GM23338 (cell line): ENCODE data around the gene GPC5. TPM values are rescaled to one million over a fixed set of nuclear protein-coding genes. Genes with fewer than 3 reads are reported as not detected.

ENCODE experiments used
- ATAC-seq: fragments of 200-7000 bp; cut with Tn5 transposase; 3 replicates; pipeline ENCODE4 v1.9.1; 2020
- DNase-seq: peaks from one replicate; pipeline ENCODE4 v3.0.0-alpha.2; 2015; ENCODE audit warnings: low spot score
- H2AFZ ChIP-seq: fragments of 200-600 bp; sonication (generic); 2 replicates; pipeline ENCODE4 v1.8.0; 2016; ENCODE audit warnings: antibody characterized with exemption, mild to moderate bottlenecking, moderate library complexity
- H3F3A ChIP-seq: fragments of 200-600 bp; sonication (generic); replicated peaks from 2 replicates; pipeline ENCODE4 v1.8.0; 2017; ENCODE audit warnings: antibody characterized with exemption, mixed run types, low read depth
- H3K27ac ChIP-seq: fragments of 200-600 bp; sonication (generic); 2 replicates; pipeline ENCODE4 v1.6.1; 2016; ENCODE audit warnings: low read depth
- H3K27me3 ChIP-seq: fragments of 200-600 bp; sonication (generic); 2 replicates; pipeline ENCODE4 v1.8.0; 2016; ENCODE audit warnings: mild to moderate bottlenecking, mixed run types, moderate library complexity; ENCODE audit not compliant: insufficient read depth
- H3K36me3 ChIP-seq: fragments of 200-600 bp; sonication (generic); 2 replicates; pipeline ENCODE4 v1.8.0; 2016; ENCODE audit warnings: mild to moderate bottlenecking; ENCODE audit not compliant: insufficient read depth
- H3K4me1 ChIP-seq: fragments of 200-600 bp; sonication (generic); 2 replicates; pipeline ENCODE4 v1.8.0; 2016; ENCODE audit warnings: mild to moderate bottlenecking, moderate library complexity; ENCODE audit not compliant: insufficient read depth
- H3K4me2 ChIP-seq: fragments of 200-600 bp; sonication (generic); 2 replicates; pipeline ENCODE4 v1.7.1; 2017; ENCODE audit warnings: mixed run types
- H3K4me3 ChIP-seq: fragments of 200-600 bp; sonication (generic); 2 replicates; pipeline ENCODE4 v1.6.1; 2016; ENCODE audit warnings: mixed run types
- H3K79me2 ChIP-seq: fragments of 200-600 bp; sonication (generic); replicated peaks from 2 replicates; pipeline ENCODE4 v1.8.0; 2017; ENCODE audit warnings: mild to moderate bottlenecking; ENCODE audit not compliant: insufficient read depth
- H3K9me2 ChIP-seq: fragments of 200-600 bp; sonication (generic); 2 replicates; pipeline ENCODE4 v1.8.0; 2017; ENCODE audit not compliant: insufficient read depth
- H4K20me1 ChIP-seq: fragments of 200-600 bp; sonication (generic); replicated peaks from 2 replicates; pipeline ENCODE4 v1.8.0; 2017; ENCODE audit warnings: mild to moderate bottlenecking; ENCODE audit not compliant: insufficient read depth
- H3K27ac Mint-ChIP-seq: 2 replicates; pipeline ENCODE4 v1.8.0; 2020; ENCODE audit warnings: inconsistent platforms, mild to moderate bottlenecking, moderate library complexity, mixed read lengths
- H3K27me3 Mint-ChIP-seq: 3 replicates; pipeline ENCODE4 v1.8.0; 2022; ENCODE audit warnings: low read depth, mild to moderate bottlenecking, moderate library complexity, mixed read lengths, inconsistent platforms; ENCODE audit not compliant: insufficient read depth, poor library complexity
- H3K36me3 Mint-ChIP-seq: 3 replicates; pipeline ENCODE4 v1.8.0; 2021; ENCODE audit warnings: low read depth, mild to moderate bottlenecking, inconsistent platforms, moderate library complexity, mixed read lengths
- H3K4me1 Mint-ChIP-seq: 3 replicates; pipeline ENCODE4 v1.8.0; 2020; ENCODE audit warnings: mild to moderate bottlenecking, inconsistent platforms, mixed read lengths
- H3K4me3 Mint-ChIP-seq: 3 replicates; pipeline ENCODE4 v1.8.0; 2021; ENCODE audit warnings: moderate library complexity, mild to moderate bottlenecking, inconsistent platforms, mixed read lengths
- H3K9me3 Mint-ChIP-seq: 3 replicates; pipeline ENCODE4 v1.8.0; 2020; ENCODE audit warnings: moderate library complexity, mild to moderate bottlenecking, inconsistent platforms, mixed read lengths
- CREB1 ChIP-seq: fragments of 250-450 bp; sonication (Bioruptor Pico); IDR thresholded peaks from 2 replicates; pipeline ENCODE4 v1.5.0; 2020; ENCODE audit warnings: low read depth, mild to moderate bottlenecking, moderate library complexity
- EZH2 ChIP-seq: fragments of 200-600 bp; sonication (generic); IDR thresholded peaks from one replicate; pipeline ENCODE4 v1.8.0; 2017; ENCODE audit warnings: antibody characterized with exemption, mild to moderate bottlenecking, low read depth; ENCODE audit not compliant: unreplicated experiment
- EZH2phosphoT487 ChIP-seq: fragments of 200-600 bp; sonication (generic); IDR thresholded peaks from one replicate; pipeline ENCODE4 v1.8.1; 2018; ENCODE audit warnings: antibody characterized with exemption; ENCODE audit not compliant: unreplicated experiment
- JUNB ChIP-seq: IDR thresholded peaks from one replicate; pipeline ENCODE4 v1.6.1; 2016; ENCODE audit warnings: antibody characterized with exemption; ENCODE audit not compliant: unreplicated experiment
- NANOG ChIP-seq: IDR thresholded peaks from 2 replicates; pipeline ENCODE4 v1.6.1; 2016; ENCODE audit warnings: antibody characterized with exemption, borderline replicate concordance
- POLR2AphosphoS5 ChIP-seq: IDR thresholded peaks from 2 replicates; pipeline ENCODE4 v1.6.1; 2016; ENCODE audit warnings: antibody characterized with exemption, low read depth
- STAT1 ChIP-seq: IDR thresholded peaks from one replicate; pipeline ENCODE4 v1.6.1; 2016; ENCODE audit warnings: antibody characterized with exemption; ENCODE audit not compliant: unreplicated experiment
- ZNF114 ChIP-seq: fragments of 250-450 bp; sonication (Bioruptor Pico); IDR thresholded peaks from 2 replicates; pipeline ENCODE4 v1.5.0; 2020; ENCODE audit warnings: mild to moderate bottlenecking, moderate library complexity
- ZNF331 ChIP-seq: fragments of 250-450 bp; sonication (Bioruptor Pico); IDR thresholded peaks from 2 replicates; pipeline ENCODE4 v1.5.0; 2020; ENCODE audit warnings: low read depth, mild to moderate bottlenecking, moderate library complexity
- polyA plus RNA-seq: library from polyadenylated mRNA; unstranded; fragments of >200 nt; fragmentation: Nextera tagmentation; extraction: Ambion mirVana; gene quantifications from 2 replicates; pipeline ENCODE4 v1.2.1, GENCODE V29; 2016
- total RNA-seq: library from RNA; depleted of rRNA; stranded (reverse); fragments of >200 nt; shearing (Covaris generic); gene quantifications from 2 replicates; pipeline ENCODE4 v1.2.3, GENCODE V29; 2014
- TF ChIP-seq, protein P1 (sequence below): IDR thresholded peaks from 2 replicates; pipeline ENCODE4 v1.6.1; 2016; ENCODE audit warnings: antibody characterized with exemption
- TF ChIP-seq, protein P2 (sequence below), 2 experiments: fragments of 200-600 bp in 1 of 2; sonication (generic) in 1 of 2; conservative IDR thresholded peaks; 2 replicates each; pipeline versions ENCODE4 v1.5.1 to v1.6.1; 2016 to 2017; ENCODE audit warnings: antibody characterized with exemption in 2 of 2, low read depth in 2 of 2, mild to moderate bottlenecking in 2 of 2, moderate library complexity in 1 of 2
- TF ChIP-seq, protein P3 (sequence below): fragments of 250-450 bp; sonication (Bioruptor Pico); IDR thresholded peaks from 2 replicates; pipeline ENCODE4 v1.5.0; 2020; ENCODE audit warnings: mild to moderate bottlenecking, moderate library complexity

The GPC5 gene
- total and polyA plus RNA-seq, 2 experiments from 2014 or later: 0.95 to 1.1 TPM

DNA sequence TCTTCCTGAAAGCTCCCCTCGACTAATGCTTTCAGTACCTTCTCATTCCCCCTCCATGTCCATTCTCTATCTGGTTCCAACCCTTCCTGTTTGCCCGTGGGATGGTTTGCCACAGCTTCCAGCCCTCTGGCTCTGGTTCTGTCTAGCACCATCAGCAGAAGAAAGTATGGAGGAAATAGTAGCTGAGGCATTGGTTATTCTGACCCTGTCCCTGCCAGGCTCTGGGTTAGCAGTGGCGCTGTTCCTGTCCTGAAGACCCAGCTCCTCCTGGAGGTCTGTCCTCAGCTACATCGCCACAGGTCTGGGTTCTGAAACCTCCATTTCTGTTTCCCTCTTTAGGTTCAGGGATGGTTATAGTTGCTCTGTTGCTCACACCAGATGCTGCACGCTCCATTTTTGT, 1223.6 kb downstream of the GPC5 start:
- Histone ChIP-seq H4K20me1 (no peaks in the 10 kb centered on the region), H3K27me3 (no peaks in the 10 kb centered on the region), H2AFZ (no peak overlapping the region), H3K4me3 (no peak overlapping the region), H3K36me3 (no peaks in the 10 kb centered on the region), H3K9me2 (no peaks in the 10 kb centered on the region), H3K4me1 (peaks cover 15% of the 10 kb centered on the region; the same call in 1 of the 2 replicates), H3K79me2 (no peaks in the 10 kb centered on the region), H3K4me2 (no peak overlapping the region), H3K27ac (no peak overlapping the region), H3F3A (no peaks in the 10 kb centered on the region)
- H3K4me1 Mint-ChIP-seq: peaks cover 8% of the 10 kb centered on the region
- no peak overlapping the region for H3K4me3 Mint-ChIP-seq
- no peaks in the 10 kb centered on the region for H3K36me3 Mint-ChIP-seq
- no peak overlapping the region for H3K27ac Mint-ChIP-seq
- ATAC-seq (no peak), DNase-seq (no peak)
- H3K27me3 Mint-ChIP-seq: no peaks in the 10 kb centered on the region
- H3K9me3 Mint-ChIP-seq: no peaks in the 10 kb centered on the region
- TF ChIP-seq STAT1 (no peak), ZNF114 (CRISPR knock-in tag) (no peak), NANOG (no peak)
- TF ChIP-seq, protein P1, sequence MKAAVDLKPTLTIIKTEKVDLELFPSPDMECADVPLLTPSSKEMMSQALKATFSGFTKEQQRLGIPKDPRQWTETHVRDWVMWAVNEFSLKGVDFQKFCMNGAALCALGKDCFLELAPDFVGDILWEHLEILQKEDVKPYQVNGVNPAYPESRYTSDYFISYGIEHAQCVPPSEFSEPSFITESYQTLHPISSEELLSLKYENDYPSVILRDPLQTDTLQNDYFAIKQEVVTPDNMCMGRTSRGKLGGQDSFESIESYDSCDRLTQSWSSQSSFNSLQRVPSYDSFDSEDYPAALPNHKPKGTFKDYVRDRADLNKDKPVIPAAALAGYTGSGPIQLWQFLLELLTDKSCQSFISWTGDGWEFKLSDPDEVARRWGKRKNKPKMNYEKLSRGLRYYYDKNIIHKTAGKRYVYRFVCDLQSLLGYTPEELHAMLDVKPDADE: no peak

DNA sequence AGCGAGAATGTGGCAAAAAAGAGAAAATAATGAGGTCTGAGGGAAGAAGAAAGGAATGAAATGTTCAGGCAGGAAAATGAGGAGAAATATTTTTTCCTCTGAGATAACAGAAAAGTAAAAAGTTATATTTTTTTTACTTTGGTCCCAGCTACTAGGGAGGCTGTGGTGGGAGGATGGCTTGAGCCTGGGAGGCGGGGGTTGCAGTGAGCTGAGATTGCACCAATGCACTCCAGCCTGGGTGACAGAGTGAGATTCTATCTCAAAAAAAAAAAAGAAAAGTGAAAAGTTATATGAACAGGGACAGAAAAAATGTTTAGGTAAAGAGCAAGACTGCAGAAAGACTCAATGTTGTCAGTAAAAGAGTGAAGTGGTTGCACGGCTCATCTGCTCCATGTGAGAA, 1224.5 kb downstream of the GPC5 start:
- DNase-seq (no peak), ATAC-seq (no peak)
- no peaks in the 10 kb centered on the region for H3K36me3 ChIP-seq
- H3F3A ChIP-seq: no peaks in the 10 kb centered on the region
- peaks cover 15% of the 10 kb centered on the region; the same call in 1 of the 2 replicates for H3K4me1 ChIP-seq
- H3K36me3 Mint-ChIP-seq: no peaks in the 10 kb centered on the region
- no peak overlapping the region for H3K27ac Mint-ChIP-seq
- no peak overlapping the region for H3K4me3 ChIP-seq
- H3K27me3 ChIP-seq: no peaks in the 10 kb centered on the region
- no peaks in the 10 kb centered on the region for H3K27me3 Mint-ChIP-seq
- no peak overlapping the region for H3K4me2 ChIP-seq
- H4K20me1 ChIP-seq: no peaks in the 10 kb centered on the region
- H2AFZ ChIP-seq: no peak overlapping the region
- no peaks in the 10 kb centered on the region for H3K9me3 Mint-ChIP-seq
- H3K4me1 Mint-ChIP-seq: peaks cover 8% of the 10 kb centered on the region
- H3K27ac ChIP-seq: no peak overlapping the region
- H3K79me2 ChIP-seq: no peaks in the 10 kb centered on the region
- H3K9me2 ChIP-seq: no peaks in the 10 kb centered on the region
- no peak overlapping the region for H3K4me3 Mint-ChIP-seq
- TF ChIP-seq, protein P2, sequence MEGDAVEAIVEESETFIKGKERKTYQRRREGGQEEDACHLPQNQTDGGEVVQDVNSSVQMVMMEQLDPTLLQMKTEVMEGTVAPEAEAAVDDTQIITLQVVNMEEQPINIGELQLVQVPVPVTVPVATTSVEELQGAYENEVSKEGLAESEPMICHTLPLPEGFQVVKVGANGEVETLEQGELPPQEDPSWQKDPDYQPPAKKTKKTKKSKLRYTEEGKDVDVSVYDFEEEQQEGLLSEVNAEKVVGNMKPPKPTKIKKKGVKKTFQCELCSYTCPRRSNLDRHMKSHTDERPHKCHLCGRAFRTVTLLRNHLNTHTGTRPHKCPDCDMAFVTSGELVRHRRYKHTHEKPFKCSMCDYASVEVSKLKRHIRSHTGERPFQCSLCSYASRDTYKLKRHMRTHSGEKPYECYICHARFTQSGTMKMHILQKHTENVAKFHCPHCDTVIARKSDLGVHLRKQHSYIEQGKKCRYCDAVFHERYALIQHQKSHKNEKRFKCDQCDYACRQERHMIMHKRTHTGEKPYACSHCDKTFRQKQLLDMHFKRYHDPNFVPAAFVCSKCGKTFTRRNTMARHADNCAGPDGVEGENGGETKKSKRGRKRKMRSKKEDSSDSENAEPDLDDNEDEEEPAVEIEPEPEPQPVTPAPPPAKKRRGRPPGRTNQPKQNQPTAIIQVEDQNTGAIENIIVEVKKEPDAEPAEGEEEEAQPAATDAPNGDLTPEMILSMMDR (conservative IDR thresholded peaks at IDR 0.05; ENCODE audit: low read depth in 2 of 2): no peak
- TF ChIP-seq, protein P3, sequence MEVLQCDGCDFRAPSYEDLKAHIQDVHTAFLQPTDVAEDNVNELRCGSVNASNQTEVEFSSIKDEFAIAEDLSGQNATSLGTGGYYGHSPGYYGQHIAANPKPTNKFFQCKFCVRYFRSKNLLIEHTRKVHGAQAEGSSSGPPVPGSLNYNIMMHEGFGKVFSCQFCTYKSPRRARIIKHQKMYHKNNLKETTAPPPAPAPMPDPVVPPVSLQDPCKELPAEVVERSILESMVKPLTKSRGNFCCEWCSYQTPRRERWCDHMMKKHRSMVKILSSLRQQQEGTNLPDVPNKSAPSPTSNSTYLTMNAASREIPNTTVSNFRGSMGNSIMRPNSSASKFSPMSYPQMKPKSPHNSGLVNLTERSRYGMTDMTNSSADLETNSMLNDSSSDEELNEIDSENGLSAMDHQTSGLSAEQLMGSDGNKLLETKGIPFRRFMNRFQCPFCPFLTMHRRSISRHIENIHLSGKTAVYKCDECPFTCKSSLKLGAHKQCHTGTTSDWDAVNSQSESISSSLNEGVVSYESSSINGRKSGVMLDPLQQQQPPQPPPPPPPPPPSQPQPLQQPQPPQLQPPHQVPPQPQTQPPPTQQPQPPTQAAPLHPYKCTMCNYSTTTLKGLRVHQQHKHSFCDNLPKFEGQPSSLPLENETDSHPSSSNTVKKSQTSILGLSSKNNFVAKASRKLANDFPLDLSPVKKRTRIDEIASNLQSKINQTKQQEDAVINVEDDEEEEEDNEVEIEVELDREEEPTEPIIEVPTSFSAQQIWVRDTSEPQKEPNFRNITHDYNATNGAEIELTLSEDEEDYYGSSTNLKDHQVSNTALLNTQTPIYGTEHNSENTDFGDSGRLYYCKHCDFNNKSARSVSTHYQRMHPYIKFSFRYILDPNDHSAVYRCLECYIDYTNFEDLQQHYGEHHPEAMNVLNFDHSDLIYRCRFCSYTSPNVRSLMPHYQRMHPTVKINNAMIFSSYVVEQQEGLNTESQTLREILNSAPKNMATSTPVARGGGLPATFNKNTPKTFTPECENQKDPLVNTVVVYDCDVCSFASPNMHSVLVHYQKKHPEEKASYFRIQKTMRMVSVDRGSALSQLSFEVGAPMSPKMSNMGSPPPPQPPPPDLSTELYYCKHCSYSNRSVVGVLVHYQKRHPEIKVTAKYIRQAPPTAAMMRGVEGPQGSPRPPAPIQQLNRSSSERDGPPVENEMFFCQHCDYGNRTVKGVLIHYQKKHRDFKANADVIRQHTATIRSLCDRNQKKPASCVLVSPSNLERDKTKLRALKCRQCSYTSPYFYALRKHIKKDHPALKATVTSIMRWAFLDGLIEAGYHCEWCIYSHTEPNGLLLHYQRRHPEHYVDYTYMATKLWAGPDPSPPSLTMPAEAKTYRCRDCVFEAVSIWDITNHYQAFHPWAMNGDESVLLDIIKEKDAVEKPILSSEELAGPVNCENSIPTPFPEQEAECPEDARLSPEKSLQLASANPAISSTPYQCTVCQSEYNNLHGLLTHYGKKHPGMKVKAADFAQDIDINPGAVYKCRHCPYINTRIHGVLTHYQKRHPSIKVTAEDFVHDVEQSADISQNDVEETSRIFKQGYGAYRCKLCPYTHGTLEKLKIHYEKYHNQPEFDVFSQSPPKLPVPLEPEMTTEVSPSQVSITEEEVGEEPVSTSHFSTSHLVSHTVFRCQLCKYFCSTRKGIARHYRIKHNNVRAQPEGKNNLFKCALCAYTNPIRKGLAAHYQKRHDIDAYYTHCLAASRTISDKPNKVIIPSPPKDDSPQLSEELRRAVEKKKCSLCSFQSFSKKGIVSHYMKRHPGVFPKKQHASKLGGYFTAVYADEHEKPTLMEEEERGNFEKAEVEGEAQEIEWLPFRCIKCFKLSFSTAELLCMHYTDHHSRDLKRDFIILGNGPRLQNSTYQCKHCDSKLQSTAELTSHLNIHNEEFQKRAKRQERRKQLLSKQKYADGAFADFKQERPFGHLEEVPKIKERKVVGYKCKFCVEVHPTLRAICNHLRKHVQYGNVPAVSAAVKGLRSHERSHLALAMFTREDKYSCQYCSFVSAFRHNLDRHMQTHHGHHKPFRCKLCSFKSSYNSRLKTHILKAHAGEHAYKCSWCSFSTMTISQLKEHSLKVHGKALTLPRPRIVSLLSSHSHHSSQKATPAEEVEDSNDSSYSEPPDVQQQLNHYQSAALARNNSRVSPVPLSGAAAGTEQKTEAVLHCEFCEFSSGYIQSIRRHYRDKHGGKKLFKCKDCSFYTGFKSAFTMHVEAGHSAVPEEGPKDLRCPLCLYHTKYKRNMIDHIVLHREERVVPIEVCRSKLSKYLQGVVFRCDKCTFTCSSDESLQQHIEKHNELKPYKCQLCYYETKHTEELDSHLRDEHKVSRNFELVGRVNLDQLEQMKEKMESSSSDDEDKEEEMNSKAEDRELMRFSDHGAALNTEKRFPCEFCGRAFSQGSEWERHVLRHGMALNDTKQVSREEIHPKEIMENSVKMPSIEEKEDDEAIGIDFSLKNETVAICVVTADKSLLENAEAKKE (CRISPR knock-in tag): no peak
- TF ChIP-seq POLR2AphosphoS5 (no peak), EZH2phosphoT487 (no peak), ZNF114 (CRISPR knock-in tag) (no peak), STAT1 (no peak), NANOG (no peak), EZH2 (no peak), CREB1 (no peak), ZNF331 (CRISPR knock-in tag) (no peak), JUNB (no peak)
- TF ChIP-seq, protein P1: no peak
